Measurements from ENCODE around the gene ABCA9. TPM values are rescaled to one million over a fixed set of nuclear protein-coding genes. Genes with fewer than 3 reads are reported as not detected.
A peak's percentile ranks its signal among the peaks of the same experiment; 100 is the strongest.

The ABCA9 gene
- total and polyA plus RNA-seq, 2 experiments from 2014 or later = not detected

DNA sequence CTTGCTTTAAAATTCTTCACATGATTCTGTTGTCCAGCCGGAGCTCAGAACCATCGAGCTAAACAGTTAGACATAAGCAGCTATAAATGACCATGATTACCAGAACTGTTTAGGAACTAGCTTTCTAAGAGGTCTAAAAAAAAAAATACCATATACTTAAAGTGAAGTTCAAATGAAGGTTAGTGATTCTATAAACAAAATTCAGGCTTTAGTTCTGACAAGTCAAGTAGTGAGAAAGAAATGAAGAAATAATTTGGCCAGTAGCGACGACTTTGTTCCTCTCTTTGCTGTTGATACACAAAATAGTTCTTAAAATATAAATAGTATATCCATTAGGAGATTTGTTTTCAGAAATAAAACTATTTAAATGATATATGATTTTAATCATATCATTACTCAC, 133.2 kb downstream of the ABCA9 start:
- no peak for ATAC-seq
- H3K27me3 ChIP-seq (ENCODE audit: insufficient read depth) = no peaks in the 10 kb centered on the region
- peaks cover 16% of the 10 kb centered on the region for H3K4me1 Mint-ChIP-seq
- no peak overlapping the region for H3K4me3 ChIP-seq
- no peaks in the 10 kb centered on the region for H3K9me2 ChIP-seq (ENCODE audit: insufficient read depth)
- H3F3A ChIP-seq (replicated peaks; ENCODE audit: low read depth) = no peaks in the 10 kb centered on the region
- no peak overlapping the region for H3K27ac ChIP-seq (ENCODE audit: low read depth)
- H2AFZ ChIP-seq = no peak overlapping the region
- no peaks in the 10 kb centered on the region for H4K20me1 ChIP-seq (replicated peaks; ENCODE audit: insufficient read depth)
- H3K4me2 ChIP-seq = no peak overlapping the region
- H3K9me3 Mint-ChIP-seq = no peaks in the 10 kb centered on the region
- no peaks in the 10 kb centered on the region for H3K36me3 ChIP-seq (ENCODE audit: insufficient read depth)
- no peaks in the 10 kb centered on the region for H3K27me3 Mint-ChIP-seq (ENCODE audit: insufficient read depth, low read depth, poor library complexity)
- no peak for DNase-seq (ENCODE audit: low spot score)
- H3K79me2 ChIP-seq (replicated peaks; ENCODE audit: insufficient read depth) = no peaks in the 10 kb centered on the region
- no peak overlapping the region for H3K4me3 Mint-ChIP-seq
- H3K4me1 ChIP-seq (ENCODE audit: insufficient read depth) = peaks cover 28% of the 10 kb centered on the region
- H3K27ac Mint-ChIP-seq = peak overlapping the region; percentile 28; the same call in 1 of the 2 replicates
- no peak for TF ChIP-seq EZH2 (IDR thresholded peaks at IDR 0.05; ENCODE audit: low read depth, unreplicated experiment)
- TF ChIP-seq ZNF331 (CRISPR knock-in tag; IDR thresholded peaks at IDR 0.05; ENCODE audit: low read depth) = no peak
- no peak for TF ChIP-seq EZH2phosphoT487 (IDR thresholded peaks at IDR 0.05; ENCODE audit: unreplicated experiment)
- TF ChIP-seq, protein P1, sequence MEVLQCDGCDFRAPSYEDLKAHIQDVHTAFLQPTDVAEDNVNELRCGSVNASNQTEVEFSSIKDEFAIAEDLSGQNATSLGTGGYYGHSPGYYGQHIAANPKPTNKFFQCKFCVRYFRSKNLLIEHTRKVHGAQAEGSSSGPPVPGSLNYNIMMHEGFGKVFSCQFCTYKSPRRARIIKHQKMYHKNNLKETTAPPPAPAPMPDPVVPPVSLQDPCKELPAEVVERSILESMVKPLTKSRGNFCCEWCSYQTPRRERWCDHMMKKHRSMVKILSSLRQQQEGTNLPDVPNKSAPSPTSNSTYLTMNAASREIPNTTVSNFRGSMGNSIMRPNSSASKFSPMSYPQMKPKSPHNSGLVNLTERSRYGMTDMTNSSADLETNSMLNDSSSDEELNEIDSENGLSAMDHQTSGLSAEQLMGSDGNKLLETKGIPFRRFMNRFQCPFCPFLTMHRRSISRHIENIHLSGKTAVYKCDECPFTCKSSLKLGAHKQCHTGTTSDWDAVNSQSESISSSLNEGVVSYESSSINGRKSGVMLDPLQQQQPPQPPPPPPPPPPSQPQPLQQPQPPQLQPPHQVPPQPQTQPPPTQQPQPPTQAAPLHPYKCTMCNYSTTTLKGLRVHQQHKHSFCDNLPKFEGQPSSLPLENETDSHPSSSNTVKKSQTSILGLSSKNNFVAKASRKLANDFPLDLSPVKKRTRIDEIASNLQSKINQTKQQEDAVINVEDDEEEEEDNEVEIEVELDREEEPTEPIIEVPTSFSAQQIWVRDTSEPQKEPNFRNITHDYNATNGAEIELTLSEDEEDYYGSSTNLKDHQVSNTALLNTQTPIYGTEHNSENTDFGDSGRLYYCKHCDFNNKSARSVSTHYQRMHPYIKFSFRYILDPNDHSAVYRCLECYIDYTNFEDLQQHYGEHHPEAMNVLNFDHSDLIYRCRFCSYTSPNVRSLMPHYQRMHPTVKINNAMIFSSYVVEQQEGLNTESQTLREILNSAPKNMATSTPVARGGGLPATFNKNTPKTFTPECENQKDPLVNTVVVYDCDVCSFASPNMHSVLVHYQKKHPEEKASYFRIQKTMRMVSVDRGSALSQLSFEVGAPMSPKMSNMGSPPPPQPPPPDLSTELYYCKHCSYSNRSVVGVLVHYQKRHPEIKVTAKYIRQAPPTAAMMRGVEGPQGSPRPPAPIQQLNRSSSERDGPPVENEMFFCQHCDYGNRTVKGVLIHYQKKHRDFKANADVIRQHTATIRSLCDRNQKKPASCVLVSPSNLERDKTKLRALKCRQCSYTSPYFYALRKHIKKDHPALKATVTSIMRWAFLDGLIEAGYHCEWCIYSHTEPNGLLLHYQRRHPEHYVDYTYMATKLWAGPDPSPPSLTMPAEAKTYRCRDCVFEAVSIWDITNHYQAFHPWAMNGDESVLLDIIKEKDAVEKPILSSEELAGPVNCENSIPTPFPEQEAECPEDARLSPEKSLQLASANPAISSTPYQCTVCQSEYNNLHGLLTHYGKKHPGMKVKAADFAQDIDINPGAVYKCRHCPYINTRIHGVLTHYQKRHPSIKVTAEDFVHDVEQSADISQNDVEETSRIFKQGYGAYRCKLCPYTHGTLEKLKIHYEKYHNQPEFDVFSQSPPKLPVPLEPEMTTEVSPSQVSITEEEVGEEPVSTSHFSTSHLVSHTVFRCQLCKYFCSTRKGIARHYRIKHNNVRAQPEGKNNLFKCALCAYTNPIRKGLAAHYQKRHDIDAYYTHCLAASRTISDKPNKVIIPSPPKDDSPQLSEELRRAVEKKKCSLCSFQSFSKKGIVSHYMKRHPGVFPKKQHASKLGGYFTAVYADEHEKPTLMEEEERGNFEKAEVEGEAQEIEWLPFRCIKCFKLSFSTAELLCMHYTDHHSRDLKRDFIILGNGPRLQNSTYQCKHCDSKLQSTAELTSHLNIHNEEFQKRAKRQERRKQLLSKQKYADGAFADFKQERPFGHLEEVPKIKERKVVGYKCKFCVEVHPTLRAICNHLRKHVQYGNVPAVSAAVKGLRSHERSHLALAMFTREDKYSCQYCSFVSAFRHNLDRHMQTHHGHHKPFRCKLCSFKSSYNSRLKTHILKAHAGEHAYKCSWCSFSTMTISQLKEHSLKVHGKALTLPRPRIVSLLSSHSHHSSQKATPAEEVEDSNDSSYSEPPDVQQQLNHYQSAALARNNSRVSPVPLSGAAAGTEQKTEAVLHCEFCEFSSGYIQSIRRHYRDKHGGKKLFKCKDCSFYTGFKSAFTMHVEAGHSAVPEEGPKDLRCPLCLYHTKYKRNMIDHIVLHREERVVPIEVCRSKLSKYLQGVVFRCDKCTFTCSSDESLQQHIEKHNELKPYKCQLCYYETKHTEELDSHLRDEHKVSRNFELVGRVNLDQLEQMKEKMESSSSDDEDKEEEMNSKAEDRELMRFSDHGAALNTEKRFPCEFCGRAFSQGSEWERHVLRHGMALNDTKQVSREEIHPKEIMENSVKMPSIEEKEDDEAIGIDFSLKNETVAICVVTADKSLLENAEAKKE (CRISPR knock-in tag; IDR thresholded peaks at IDR 0.05) = no peak
- no peak for TF ChIP-seq NANOG (IDR thresholded peaks at IDR 0.05; ENCODE audit: borderline replicate concordance)
- TF ChIP-seq, protein P2, sequence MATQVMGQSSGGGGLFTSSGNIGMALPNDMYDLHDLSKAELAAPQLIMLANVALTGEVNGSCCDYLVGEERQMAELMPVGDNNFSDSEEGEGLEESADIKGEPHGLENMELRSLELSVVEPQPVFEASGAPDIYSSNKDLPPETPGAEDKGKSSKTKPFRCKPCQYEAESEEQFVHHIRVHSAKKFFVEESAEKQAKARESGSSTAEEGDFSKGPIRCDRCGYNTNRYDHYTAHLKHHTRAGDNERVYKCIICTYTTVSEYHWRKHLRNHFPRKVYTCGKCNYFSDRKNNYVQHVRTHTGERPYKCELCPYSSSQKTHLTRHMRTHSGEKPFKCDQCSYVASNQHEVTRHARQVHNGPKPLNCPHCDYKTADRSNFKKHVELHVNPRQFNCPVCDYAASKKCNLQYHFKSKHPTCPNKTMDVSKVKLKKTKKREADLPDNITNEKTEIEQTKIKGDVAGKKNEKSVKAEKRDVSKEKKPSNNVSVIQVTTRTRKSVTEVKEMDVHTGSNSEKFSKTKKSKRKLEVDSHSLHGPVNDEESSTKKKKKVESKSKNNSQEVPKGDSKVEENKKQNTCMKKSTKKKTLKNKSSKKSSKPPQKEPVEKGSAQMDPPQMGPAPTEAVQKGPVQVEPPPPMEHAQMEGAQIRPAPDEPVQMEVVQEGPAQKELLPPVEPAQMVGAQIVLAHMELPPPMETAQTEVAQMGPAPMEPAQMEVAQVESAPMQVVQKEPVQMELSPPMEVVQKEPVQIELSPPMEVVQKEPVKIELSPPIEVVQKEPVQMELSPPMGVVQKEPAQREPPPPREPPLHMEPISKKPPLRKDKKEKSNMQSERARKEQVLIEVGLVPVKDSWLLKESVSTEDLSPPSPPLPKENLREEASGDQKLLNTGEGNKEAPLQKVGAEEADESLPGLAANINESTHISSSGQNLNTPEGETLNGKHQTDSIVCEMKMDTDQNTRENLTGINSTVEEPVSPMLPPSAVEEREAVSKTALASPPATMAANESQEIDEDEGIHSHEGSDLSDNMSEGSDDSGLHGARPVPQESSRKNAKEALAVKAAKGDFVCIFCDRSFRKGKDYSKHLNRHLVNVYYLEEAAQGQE (IDR thresholded peaks at IDR 0.05; ENCODE audit: unreplicated experiment) = no peak
- TF ChIP-seq STAT1 (IDR thresholded peaks at IDR 0.05; ENCODE audit: unreplicated experiment) = no peak
- TF ChIP-seq ETS1 (IDR thresholded peaks at IDR 0.05) = no peak
- no peak for TF ChIP-seq JUNB (IDR thresholded peaks at IDR 0.05; ENCODE audit: unreplicated experiment)
- TF ChIP-seq, protein P3, sequence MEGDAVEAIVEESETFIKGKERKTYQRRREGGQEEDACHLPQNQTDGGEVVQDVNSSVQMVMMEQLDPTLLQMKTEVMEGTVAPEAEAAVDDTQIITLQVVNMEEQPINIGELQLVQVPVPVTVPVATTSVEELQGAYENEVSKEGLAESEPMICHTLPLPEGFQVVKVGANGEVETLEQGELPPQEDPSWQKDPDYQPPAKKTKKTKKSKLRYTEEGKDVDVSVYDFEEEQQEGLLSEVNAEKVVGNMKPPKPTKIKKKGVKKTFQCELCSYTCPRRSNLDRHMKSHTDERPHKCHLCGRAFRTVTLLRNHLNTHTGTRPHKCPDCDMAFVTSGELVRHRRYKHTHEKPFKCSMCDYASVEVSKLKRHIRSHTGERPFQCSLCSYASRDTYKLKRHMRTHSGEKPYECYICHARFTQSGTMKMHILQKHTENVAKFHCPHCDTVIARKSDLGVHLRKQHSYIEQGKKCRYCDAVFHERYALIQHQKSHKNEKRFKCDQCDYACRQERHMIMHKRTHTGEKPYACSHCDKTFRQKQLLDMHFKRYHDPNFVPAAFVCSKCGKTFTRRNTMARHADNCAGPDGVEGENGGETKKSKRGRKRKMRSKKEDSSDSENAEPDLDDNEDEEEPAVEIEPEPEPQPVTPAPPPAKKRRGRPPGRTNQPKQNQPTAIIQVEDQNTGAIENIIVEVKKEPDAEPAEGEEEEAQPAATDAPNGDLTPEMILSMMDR (conservative IDR thresholded peaks at IDR 0.05; ENCODE audit: low read depth in 2 of 2) = no peak
- TF ChIP-seq ZNF114 (CRISPR knock-in tag; IDR thresholded peaks at IDR 0.05) = no peak
- no peak for TF ChIP-seq CREB1 (CRISPR knock-in tag; IDR thresholded peaks at IDR 0.05; ENCODE audit: low read depth)
- no peaks in the 10 kb centered on the region for H3K36me3 Mint-ChIP-seq (ENCODE audit: low read depth)
